HL-60 (cell line): ENCODE data around the gene IQCK.

Experiments
- POLR2AphosphoS5 ChIP-seq: IDR thresholded peaks from 2 replicates; pipeline ENCODE4 v1.6.1; 2012; ENCODE audit warnings: low read depth
- TF ChIP-seq, protein P1 (sequence below): IDR thresholded peaks from one replicate; pipeline ENCODE4 v1.5.1; 2011; ENCODE audit warnings: low read length, control low read depth, inconsistent platforms; ENCODE audit not compliant: insufficient read depth

DNA sequence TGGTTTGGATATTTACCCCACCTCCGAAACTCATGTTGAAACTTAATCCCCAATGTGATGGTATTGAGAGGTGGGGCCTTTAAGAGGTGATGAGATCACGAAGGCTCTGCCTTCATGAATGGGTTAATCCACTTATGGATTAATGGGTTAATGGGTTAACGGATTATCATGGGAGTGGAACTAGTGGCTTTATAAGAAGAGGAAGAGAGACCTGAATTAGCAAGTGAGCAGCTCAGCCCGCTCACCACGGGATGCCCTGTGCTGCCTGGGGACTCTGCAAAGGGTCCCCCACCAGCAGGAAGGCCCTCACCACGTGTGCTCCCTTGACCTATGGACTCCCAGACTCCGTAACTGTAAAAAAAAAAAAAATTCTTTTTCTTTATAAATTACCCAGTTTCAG is 183.1 kb downstream of the IQCK start:
- no peak for TF ChIP-seq POLR2AphosphoS5
- TF ChIP-seq, protein P1, sequence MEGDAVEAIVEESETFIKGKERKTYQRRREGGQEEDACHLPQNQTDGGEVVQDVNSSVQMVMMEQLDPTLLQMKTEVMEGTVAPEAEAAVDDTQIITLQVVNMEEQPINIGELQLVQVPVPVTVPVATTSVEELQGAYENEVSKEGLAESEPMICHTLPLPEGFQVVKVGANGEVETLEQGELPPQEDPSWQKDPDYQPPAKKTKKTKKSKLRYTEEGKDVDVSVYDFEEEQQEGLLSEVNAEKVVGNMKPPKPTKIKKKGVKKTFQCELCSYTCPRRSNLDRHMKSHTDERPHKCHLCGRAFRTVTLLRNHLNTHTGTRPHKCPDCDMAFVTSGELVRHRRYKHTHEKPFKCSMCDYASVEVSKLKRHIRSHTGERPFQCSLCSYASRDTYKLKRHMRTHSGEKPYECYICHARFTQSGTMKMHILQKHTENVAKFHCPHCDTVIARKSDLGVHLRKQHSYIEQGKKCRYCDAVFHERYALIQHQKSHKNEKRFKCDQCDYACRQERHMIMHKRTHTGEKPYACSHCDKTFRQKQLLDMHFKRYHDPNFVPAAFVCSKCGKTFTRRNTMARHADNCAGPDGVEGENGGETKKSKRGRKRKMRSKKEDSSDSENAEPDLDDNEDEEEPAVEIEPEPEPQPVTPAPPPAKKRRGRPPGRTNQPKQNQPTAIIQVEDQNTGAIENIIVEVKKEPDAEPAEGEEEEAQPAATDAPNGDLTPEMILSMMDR, result no peak
